OCI-M1 (cell line): ENCODE results near the gene SIAH1.
"Not testable (repeated sequence)": the region's sequence is repeated elsewhere in the genome, so short reads cannot be mapped to it uniquely, and the experiment has no call there.

Source experiments
- DNase-seq: peaks from one replicate; lab custom pipeline; 2025; lab: John Stamatoyannopoulos, UW

SIAH1 gene

DNA sequence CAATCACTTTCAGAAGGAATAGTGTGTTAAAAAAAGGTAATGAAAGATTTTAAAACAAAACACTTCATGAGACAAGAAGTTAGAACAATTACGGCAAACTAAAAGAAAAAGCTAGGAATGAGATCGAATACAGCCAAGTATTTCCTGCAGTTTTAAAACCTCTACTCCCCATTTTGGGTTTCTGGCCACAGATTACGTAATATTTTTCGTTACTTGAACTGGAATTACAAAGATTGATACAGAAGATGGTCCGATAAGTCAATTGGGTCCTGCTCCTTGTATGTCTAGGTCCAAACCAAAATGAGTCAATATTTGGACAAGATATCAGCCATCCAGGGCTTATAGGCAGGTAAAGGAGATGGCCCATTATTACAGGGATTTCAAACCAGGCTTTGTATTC, 52.2 kb downstream of the SIAH1 start:
- DNase-seq = no peak

DNA sequence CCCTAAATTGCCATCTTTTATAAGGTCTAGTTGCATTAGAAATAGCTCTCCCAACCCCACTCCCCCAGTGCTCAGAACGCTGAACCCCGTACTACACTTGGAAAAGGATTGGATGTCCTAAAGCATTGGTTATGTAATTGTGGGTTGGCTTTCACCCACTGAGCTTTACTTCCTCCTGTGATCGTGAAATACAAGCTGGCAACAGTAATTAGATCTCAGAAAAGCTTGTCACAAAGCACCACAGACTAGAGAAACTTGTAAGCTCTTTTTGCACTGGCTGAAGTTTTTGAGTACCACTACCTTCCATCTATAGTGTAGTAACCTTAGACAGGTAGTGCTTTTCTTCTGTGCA, 54.4 kb downstream of the SIAH1 start:
- no peak for DNase-seq

DNA sequence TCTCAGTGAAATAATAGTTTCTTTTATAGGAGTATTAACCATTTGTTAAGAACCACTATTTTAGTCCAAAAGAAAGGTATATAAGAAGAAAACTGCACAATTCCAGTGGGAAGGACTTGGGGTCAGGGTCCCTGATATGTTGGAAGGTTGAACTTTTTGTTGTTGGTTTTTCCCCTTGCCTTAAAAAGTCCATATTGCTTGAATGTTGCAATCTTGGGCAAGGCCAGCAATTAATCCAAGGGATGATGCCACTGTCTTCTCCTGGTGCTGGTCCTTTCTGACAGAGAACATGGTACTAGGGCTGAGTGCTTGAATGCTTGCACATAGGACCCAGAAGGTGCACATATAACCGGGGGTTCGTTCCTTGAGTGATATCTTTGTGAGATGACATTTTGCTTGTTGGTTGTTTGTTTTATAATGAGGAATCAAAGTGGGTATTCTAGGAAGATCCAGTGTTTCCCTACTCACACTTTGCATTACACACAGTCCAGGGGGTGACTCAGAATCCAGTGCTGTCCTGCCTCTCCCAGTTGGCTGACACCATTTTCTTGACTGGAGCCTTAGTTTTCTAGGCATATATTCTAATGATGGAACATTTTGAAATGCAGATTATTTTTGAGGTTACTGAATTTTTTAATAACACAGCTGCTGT, 54.9 kb downstream of the SIAH1 start:
- no peak for DNase-seq

DNA sequence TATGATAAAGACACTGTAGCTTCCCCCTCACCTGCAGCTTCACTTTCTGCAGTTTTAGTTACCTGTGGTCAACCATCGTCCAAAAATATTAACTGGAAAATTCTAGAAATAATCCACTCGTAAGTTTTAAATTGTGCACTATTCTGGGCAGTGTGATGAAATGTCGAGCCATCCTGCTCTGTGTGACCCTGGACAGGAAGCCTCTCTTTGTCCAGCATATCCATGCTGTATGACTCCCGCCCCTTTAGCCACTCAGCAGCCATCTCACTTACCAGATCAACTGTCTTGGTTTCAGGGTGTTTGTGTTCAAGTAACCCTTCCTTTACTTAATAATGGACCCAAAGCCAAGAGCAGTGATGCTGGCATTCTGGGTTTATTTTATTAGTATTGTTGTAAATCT, 56.1 kb downstream of the SIAH1 start:
- DNase-seq = no peak

DNA sequence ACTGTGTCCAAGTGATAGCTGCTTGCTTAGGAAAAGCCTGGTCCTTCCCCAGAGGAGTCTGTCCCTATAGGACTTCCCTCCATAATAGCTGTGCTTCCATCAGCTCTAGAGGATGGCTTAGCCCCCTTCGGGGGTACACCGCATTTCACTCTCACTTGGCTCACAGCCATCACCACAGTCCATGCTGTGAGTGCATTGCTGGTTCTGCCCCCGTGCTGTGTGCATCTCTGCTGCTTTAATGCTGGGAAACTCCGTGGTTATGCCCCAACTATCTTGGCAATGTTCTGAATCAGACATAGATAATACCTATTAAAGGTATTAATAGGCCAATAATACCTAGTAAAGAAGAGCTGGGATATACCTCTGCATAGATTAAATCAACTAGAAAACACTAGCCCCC, 58.3 kb downstream of the SIAH1 start:
- no peak for DNase-seq

DNA sequence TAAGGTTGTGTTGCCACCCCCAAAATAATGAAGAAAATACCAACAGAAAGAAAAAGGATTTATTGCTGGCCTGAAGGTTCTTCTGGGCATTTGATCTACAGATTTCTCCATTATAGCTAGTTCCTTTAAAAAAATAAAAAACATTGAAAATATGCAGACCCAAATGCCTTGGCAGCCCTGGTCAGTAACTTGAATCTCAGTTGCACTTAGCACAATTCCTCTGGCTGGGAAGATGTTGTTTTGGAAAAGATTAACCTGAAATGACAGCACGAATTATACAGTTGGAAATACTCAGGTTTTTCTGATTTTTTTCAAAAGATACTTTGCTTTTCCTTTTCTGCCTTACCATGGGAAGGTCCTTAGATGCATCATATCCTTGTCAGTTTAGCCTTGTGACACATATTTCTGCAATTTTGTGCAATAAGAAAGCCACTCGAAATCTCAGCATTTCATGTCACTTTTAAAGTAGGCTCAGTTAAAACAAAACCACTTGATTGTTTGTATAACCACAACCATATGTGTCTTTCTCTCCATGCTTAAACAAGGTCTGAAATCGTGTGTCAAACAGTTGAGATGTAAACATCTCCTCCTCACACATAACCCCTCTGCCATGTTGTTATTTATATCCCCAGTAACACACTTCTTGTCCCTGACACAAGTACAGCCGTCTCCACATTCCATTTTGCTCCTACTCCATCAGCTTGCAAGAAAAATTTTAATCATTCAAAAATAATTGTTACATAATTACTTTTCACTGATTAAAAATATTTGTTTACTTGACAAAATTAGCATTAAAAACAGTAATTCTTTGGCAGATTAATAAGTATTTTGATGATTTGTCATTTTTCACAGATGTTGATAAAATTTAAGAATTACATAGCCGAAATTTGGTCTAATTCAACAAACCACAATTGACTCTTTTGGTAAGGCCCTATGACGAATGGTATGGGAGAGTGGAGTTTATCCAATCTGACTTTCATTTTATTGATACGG, 61.1 kb downstream of the SIAH1 start:
- no peak for DNase-seq

DNA sequence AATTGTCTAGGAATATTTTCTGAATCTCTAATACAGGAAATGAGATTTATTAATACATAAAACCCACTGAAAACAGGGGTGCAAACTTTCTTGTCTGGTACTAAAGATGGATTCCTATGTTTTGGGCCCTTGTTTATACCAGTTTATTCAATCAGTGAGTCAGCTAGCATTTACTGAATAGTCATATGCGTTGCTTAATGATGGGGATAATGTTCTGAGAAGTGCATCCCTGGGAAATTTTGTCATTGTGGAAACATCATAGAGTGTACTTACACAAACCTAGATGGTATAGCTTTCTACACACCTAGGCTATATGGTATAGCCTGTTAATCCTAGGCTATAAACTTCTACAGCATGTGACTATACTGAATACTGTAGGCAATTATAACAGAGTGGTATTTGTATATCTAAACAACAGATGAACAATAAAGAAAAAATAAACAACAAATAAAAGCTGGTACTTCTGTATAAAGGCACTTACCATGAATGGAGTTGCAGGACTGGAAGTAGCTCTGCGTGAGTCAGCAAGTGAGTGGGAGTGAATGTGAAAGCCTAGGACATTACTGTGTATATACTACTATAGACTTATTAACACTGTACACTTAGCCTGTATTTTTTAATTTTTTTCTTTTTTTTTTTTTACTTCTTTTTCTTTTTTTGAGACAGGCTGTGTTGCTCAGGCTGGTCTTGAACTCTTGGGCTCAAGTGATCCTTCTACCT, 63.7 kb downstream of the SIAH1 start:
- DNase-seq = no peak

DNA sequence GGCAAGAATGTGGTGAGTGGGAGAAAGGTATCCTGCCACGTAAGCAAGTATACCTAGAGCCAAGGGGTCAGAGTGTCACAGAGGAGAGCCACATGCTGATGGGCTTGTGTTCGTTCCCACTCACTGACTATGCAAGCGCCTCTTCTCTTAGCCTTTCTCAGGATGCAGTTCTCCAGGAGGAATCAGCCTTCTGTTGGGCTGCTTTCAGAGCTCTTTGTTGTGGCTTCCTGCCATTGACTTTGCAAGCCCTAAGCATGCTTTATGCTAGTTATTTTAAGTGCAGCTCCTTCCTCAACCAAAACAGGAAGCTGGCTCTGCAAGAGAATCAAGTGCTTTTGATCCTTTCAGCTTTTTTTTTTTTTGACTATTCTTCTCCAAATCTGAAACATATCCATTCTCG, 66.6 kb downstream of the SIAH1 start:
- DNase-seq = no peak

DNA sequence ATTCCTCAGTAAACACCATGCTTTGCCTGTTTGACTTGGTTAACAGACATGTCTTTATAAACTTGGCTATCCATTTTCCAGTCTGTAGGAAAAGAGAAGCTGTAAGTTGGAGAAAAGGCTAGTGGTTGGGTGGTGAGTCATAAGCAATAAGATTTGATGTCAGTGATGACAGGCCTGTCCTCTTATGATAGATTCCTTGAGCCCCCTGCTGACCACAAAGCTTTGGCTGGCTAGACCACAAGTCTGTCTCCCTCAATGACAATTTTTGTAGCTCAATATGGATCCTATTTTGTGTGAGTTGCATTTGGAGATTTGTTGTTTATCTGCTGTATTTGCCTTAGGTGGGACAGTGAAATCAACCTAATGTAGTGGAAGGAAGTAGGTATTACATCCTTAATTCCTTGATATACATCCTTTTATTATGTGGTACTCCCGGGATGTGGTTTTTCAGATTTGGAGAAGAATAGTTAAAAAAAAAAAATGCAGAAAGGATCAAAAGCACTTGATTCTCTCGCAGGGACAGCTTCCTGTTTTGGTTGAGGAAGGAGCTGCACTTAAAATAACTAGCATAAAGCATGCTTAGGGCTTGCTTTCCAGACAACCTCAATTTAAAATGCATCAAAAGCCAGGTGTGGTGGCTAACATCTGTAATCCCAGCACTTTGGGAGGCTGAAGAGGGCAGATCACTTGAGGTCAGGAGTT, 67.4 kb downstream of the SIAH1 start:
- peak; percentile 84 for DNase-seq

DNA sequence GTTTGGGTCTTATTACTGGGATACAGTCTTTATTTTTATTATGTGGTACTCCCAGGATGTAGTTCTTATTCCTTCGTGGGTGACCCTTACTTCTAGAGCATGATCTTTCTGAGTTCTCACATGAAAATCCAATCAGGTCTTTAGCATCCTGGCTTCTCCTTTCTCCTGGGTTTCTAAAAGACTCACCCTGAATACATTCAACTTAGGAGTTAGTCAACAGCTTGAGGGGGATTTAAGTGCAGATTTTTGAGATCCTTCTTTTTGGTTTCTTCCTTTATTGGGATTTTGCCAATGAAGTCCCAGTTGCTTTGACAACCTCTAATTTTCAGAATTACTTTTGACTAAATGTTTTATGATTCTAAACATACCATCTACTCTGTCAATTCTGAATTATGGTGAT, 68.2 kb downstream of the SIAH1 start:
- DNase-seq = no peak

DNA sequence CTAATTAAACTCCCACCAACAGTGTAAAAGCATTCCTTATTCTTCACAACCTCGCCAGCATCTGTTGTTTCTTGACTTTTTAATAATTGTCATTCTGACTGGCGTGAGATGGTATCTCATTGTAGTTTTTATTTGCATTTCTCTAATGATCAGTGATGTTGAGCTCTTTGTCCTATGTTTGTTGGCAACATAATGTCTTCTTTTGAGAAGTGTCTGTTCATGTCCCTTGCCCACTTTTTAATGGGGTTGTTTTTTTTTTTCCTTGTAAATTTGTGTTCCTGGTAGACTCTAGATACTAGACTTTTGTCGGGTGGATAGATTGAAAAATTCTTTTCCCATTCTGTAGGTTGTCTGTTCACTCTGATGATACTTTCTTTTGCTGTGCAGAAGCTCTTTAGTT, 71.3 kb downstream of the SIAH1 start:
- not testable (repeated sequence) for DNase-seq

DNA sequence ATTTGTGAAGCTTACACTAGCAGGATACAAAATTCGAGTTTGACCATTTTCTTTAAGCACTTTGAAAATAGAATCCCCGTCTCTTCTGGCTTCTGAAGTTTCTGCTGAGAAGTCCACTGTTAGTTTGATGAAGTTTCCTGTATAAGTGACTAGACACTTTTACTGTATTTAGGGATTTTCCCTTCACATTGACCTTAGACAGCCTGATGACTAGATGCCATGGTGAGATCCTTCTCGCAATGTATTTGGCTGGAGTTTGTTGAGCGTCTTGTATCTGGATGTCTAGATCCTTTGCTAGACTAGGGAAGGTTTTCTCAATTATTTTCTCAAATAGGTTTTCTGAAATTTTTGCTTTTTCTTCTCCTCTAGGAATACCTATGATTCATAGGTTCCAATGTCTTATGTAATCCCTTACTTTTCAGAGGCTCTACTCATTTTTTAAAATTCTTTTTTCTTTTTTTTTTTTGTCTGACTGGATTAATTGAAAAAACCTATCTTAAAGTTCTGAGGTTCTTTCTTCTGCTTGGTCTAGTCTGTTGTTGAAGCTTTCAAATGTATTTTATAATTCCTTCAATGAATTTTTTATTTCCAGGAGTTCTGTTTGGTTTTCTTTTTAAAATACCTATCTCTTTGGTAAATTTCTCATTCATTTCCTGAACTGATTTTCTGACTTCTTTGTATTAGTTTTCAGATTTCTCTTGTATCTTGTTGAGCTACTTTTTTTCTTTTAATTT, 74.1 kb downstream of the SIAH1 start:
- no peak for DNase-seq
